Astrocyte of the hippocampus (primary cell): ENCODE measurements around the gene SNX19.
"Not testable (repeated sequence)": the region's sequence is repeated elsewhere in the genome, so short reads cannot be mapped to it uniquely, and the experiment has no call there.

Source experiments
- DNase-seq: peaks from one replicate; pipeline ENCODE4 v3.0.0; 2011; ENCODE audit warnings: low read depth, low spot score

The SNX19 gene

GRCh38 chr11:130872513-130872912 lies 43.8 kb downstream of the SNX19 start:
- DNase-seq, result no peak

GRCh38 chr11:130872102-130872501 lies 44.2 kb downstream of the SNX19 start:
- no peak for DNase-seq

GRCh38 chr11:130871616-130872015 lies 44.7 kb downstream of the SNX19 start:
- DNase-seq, result peak; percentile 60

GRCh38 chr11:130868721-130869390 lies 47.4 kb downstream of the SNX19 start:
- DNase-seq, result no peak

GRCh38 chr11:130868086-130868710 lies 48.1 kb downstream of the SNX19 start:
- no peak for DNase-seq

GRCh38 chr11:130866831-130867230 lies 49.4 kb downstream of the SNX19 start:
- peak; percentile 37 for DNase-seq

GRCh38 chr11:130865774-130866114 lies 50.5 kb downstream of the SNX19 start:
- no peak for DNase-seq

- peak; percentile 33 for DNase-seq
Measured at GRCh38 chr11:130865091-130865773, 51.0 kb downstream of the SNX19 start.

- DNase-seq, result peak; percentile 97
Measured at GRCh38 chr11:130861902-130862860, 54.1 kb downstream of the SNX19 start.

GRCh38 chr11:130861283-130861682 lies 55.0 kb downstream of the SNX19 start:
- DNase-seq, result no peak

- no peak for DNase-seq
Measured at GRCh38 chr11:130859886-130860285, 56.4 kb downstream of the SNX19 start.

GRCh38 chr11:130858215-130858614 lies 58.1 kb downstream of the SNX19 start:
- no peak for DNase-seq

- not testable (repeated sequence) for DNase-seq
Measured at GRCh38 chr11:130855707-130856106, 60.6 kb downstream of the SNX19 start.

GRCh38 chr11:130854483-130854882 lies 61.8 kb downstream of the SNX19 start:
- DNase-seq, result no peak

GRCh38 chr11:130852589-130852988 lies 63.7 kb downstream of the SNX19 start:
- DNase-seq, result no peak

- no peak for DNase-seq
Measured at GRCh38 chr11:130850185-130850944, 65.9 kb downstream of the SNX19 start.

- peak; percentile 64 for DNase-seq
Measured at GRCh38 chr11:130849215-130849568, 67.1 kb downstream of the SNX19 start.

- DNase-seq, result no peak
Measured at GRCh38 chr11:130848361-130849214, 67.7 kb downstream of the SNX19 start.

GRCh38 chr11:130847517-130847916 lies 68.8 kb downstream of the SNX19 start:
- DNase-seq, result peak; percentile 86

GRCh38 chr11:130846606-130847005 lies 69.7 kb downstream of the SNX19 start:
- DNase-seq, result no peak
